Upper lobe of left lung (tissue), 4 donors: ENCODE results near the gene MEGF11.

Experiments used
- EP300 ChIP-seq, 4 donors: sonication (generic); formaldehyde crosslinking; IDR thresholded peaks; one replicate each; pipeline ENCODE4 v1.5.1; 2017; ENCODE audit warnings: antibody characterized with exemption in 4 of 4, control low read depth in 2 of 4
- POLR2A ChIP-seq, 4 donors: fragments of 450-650 bp; IDR thresholded peaks; one replicate each; pipeline ENCODE4 v1.5.1; 2016 to 2017; ENCODE audit warnings: antibody characterized with exemption in 4 of 4, mild to moderate bottlenecking in 2 of 4
- POLR2AphosphoS5 ChIP-seq, 2 donors: sonication (generic); formaldehyde crosslinking; IDR thresholded peaks; one replicate each; pipeline ENCODE4 v1.5.1; 2017; ENCODE audit warnings: antibody characterized with exemption in 2 of 2
- TF ChIP-seq, protein P1 (sequence below), 6 experiments: fragments of 450-650 bp in 4 of 6; fragments of 200-600 bp in 2 of 6; sonication (generic) in 2 of 6; IDR thresholded peaks; one replicate each; pipeline ENCODE4 v1.5.1; 2016 to 2019; ENCODE audit warnings: antibody characterized with exemption in 6 of 6

DNA sequence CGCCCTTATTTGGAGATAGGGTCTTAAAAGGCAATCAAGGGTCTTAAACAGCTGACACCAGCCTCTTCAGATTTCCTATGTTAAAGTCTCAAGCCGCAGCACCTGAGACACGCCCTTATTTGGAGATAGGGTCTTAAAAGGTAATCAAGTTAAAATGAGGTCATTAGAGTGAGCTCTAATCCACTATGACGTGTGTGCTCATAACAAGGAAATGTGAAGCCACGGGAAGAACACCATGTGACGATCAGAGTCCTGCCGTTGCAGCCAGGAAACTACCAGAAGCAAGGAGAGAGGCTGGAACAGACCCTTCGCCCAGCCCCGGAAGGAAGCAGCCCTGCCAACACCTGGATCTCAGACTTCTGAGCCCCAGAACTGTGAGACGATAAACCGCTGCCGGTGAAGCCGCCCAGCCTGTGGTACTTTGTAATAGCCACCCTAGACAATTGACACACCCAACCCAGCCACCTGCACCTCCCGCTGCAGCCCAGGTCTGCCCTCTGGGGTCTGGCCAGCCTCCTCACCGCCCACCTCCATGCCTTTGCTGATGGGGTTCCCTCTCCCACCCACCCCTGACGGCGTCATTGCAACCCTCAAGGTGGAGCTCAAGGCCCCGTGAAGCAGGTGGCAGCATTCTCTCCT is 137.9 kb downstream of the MEGF11 start:
- no peak for TF ChIP-seq POLR2A (IDR thresholded peaks at IDR 0.05)
- TF ChIP-seq, protein P1, sequence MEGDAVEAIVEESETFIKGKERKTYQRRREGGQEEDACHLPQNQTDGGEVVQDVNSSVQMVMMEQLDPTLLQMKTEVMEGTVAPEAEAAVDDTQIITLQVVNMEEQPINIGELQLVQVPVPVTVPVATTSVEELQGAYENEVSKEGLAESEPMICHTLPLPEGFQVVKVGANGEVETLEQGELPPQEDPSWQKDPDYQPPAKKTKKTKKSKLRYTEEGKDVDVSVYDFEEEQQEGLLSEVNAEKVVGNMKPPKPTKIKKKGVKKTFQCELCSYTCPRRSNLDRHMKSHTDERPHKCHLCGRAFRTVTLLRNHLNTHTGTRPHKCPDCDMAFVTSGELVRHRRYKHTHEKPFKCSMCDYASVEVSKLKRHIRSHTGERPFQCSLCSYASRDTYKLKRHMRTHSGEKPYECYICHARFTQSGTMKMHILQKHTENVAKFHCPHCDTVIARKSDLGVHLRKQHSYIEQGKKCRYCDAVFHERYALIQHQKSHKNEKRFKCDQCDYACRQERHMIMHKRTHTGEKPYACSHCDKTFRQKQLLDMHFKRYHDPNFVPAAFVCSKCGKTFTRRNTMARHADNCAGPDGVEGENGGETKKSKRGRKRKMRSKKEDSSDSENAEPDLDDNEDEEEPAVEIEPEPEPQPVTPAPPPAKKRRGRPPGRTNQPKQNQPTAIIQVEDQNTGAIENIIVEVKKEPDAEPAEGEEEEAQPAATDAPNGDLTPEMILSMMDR (IDR thresholded peaks at IDR 0.05), result no peak
- no peak for TF ChIP-seq EP300 (IDR thresholded peaks at IDR 0.05)
- TF ChIP-seq POLR2AphosphoS5 (IDR thresholded peaks at IDR 0.05), result no peak
